OCI-M2 (cell line): ENCODE results near the gene DQX1.

Experiments
- DNase-seq: peaks from one replicate; lab custom pipeline; 2025; ENCODE audit not compliant: unreplicated experiment; lab: John Stamatoyannopoulos, UW

DQX1 gene

GRCh38 chr2:74512744-74513604, 13.1 kb downstream of the DQX1 start:
- no peak for DNase-seq

GRCh38 chr2:74511104-74511989, 14.7 kb downstream of the DQX1 start:
- no peak for DNase-seq

GRCh38 chr2:74510272-74510671, 15.8 kb downstream of the DQX1 start:
- no peak for DNase-seq

DNA sequence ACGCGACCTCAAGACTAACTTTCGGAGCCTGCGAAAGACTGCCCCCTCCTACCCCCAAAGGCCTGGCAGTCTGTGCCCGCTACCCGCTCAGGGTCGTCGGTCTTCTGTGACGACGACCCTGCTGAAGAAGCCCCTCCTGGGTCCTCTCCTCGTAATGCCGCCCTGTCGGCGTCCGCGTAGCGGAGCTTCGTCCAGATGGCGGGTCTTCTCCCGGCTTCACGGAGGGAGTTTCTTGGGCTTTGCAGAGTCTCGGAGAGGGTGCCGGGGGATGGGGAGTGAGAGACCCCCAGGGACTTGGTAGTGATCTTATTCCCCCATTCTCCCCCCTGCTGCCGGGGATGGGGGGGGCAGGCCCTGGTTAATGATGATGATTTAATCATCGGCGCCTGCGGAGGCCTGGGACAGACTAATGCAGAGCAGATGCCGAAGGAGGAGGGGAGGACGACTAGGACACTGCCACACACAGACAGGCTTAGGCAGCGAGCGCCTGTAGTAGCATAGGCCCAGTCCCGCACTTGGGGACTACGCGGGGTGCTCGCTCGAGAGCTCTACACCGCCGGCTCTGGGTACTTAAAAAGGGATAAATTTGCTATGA, 18.0 kb downstream of the DQX1 start:
- DNase-seq, result no peak

DNA sequence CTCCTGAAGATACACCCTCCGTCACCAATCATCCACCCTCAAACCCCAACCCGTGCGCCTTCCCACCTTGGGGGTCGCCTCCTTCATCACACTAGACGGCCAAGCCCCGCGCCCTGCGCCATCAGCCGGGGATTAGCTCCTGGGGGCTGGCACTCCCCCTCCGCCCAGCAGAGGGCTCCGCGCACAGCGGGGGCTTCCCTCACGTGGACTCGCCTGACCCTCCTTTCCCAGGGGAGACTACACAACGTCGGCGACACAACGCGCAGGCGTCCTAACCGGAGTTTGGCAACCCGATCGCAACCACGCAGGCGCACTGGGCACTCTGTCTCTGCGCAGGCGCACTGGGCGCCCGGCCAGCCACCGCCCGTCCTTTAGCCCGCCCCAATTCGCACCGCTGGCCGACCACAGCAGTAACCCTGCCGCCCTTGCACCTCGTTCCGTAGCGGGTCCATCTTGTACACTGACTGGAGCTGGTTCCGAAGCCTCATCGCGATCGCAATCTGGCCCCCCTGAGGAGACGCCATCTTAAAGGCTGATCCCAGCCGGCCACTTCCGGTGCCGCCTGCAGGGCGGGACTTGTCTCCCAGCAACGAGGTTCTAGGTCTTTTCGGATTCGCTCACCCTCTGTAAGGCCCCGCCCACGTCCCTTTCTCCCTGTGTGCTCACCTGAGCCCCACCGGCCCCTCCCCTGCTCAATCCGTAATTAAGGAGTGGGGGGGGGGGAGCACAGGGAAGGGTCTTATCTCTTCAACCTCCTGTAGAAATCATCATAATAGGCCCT, 18.7 kb downstream of the DQX1 start, which contains the start of gene PCGF1:
Gene PCGF1 (minus strand): TSS at position 551 of the 781 bp plus-strand sequence. CDS start 27 bp downstream, at position 524.
- peak; percentile 70 for DNase-seq

DNA sequence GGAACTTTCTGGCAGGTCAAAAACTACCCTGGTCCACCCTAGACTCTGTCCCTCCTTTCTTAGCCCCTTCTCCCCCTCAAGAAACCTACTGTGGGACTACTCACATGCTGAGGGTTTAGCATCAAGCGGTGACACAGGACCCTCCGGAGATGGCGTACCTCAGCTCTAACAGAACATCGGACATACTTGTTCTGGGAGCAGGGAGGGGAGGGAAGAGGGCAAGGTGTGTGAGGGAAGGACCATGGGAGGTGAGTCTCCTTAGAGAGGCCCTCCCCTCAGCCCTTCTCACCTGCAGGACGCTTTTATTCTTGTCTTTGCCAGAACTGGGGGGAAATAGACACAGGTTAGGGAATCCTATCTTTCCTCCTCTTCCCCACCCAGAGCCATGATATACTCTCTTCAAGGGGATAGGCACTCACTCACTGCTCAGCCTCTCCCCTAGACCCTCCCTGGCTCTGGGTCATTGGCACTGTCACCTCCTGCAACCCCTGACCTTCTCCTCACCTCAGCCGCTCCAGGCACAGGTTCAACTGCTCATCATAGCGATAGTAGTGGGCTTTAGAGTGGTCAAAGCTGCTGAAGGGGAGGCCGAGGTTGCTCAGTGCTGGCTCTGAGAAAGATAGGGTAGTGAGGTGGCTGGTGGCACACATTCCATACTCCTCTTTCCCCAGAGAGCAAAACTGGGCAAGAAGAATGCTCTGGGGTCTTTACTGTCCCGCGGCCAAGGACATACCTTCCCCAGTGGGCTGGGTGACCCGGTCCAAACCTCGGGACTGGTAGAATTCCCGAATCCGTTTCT, 20.4 kb downstream of the DQX1 start:
- DNase-seq, result no peak

DNA sequence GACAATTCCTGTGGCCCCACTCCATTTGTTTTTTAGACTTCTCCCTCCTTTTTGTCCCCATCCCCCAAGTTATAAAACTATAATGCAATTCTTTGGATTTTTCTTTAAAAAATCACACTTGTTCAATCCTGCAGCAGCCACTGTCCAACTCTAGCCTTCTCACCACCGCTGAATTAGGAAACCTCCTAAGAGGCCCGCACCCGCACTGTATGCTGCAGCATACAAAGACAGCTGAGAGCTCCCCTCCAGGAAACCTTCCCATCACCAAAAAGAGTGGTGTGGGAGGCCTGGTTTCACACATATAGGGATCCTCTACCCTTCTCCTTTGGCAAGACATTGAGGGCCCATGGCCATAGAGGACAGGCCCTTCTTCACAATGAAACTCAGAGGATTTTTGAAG, 21.4 kb downstream of the DQX1 start:
- no peak for DNase-seq

DNA sequence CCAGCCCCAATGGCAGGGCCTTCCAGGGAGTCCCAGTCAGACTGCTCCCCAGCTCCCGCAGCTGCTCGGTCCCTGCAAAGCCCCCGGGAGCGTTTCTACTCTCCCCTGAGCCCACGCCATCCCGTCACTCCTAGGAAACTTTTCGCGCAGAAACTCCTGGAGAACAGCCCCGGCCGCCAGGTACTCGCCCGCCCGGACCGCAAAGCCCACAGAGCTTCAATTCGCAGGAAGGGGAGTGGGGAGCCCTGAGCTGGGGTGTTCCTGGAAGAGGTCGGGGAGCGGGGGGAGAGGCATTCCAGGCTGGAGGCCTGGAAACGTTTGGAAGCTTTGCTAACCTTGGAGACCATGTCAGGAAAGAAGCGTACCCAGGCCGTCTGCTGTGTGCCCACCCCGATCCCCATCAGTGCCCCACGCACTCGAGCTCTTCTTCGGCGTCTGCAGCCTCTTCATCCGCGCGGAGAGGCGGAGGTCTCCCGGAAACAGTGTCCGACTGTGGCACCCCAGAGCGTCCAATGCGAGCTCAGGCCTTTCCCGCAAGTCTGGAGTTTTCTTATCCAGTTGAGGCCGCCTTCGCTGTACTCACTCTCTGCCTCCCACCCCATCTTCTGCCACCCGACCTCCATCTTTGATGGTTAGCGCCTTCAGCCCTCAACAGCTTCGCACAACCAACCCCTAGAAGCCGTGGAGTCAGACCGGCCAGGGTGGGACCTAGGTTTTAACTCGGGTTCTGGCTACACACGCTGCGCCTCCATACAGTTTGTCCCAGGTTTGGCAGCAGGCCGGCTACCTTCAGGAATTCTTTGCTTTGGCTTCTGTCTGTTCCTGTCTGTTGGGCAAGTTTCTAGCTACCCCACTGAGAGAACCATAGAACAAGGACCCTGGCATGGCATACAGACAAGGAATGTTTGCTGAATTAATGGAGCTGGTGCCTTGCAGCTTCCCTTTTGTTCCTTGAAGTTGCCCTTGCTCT, 22.2 kb downstream of the DQX1 start:
- DNase-seq, result no peak

DNA sequence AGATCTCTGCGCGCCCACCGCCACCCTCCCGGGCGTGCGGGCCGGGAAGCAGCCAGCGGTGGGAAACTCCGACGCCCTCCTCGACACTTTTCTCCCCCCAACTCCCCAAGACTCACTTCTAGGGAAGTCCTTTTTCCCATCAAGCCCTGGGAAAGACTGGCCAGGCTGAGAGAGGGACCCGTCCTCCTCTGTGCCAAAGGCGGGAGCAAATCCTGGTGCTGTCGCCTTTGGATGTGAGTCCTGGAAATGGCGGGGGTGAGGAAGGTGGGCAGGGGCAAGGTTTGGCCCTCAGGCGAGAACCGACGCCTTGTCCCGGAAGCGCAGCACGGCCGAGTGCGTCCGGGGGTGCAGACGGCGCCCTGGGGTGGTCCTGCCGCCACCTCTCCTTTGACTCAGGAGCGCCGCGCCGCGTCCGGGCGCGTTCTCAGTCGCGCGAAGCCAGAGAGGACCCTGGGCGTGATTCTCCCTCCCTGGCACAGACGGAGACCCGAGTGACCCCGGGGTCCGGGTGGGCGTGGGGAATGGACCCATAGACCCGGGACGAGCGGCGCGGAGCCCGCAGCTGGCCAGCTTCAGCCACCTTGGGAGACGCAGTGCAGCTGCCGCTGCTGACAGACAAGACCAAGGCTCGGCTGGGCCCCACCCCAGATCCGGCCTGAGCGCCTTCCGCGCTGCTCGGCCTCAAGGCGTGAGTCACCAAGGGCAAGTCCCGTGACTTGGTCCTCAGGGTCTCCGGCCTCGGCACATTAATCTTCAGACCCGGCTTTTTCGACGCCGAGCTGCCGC, 23.1 kb downstream of the DQX1 start:
- no peak for DNase-seq

- no peak for DNase-seq
These were observed 23.8 kb downstream of the DQX1 start for GRCh38 chr2:74502147-74502719.

- no peak for DNase-seq
These were observed 24.5 kb downstream of the DQX1 start for GRCh38 chr2:74501335-74502071.

DNA sequence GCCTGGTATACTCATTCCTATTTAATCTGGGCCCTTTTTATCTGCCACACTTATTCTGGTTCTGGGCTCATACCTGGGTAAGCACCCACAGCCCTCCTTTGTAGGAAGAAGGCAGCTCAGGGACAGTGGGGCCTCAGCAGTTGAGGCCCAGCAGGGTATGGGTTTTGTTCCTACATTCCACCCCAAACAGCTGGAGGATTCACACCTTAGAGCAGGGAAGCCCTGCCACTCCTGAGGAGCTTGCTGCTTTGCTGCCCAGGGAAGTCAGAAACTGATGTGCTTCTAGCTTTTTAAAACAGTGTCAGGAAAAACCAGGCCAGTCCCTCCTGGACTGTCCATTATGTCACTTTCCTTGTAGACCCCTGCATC, 25.5 kb downstream of the DQX1 start:
- DNase-seq, result no peak

- no peak for DNase-seq
These were observed 26.0 kb downstream of the DQX1 start for GRCh38 chr2:74499940-74500577.

DNA sequence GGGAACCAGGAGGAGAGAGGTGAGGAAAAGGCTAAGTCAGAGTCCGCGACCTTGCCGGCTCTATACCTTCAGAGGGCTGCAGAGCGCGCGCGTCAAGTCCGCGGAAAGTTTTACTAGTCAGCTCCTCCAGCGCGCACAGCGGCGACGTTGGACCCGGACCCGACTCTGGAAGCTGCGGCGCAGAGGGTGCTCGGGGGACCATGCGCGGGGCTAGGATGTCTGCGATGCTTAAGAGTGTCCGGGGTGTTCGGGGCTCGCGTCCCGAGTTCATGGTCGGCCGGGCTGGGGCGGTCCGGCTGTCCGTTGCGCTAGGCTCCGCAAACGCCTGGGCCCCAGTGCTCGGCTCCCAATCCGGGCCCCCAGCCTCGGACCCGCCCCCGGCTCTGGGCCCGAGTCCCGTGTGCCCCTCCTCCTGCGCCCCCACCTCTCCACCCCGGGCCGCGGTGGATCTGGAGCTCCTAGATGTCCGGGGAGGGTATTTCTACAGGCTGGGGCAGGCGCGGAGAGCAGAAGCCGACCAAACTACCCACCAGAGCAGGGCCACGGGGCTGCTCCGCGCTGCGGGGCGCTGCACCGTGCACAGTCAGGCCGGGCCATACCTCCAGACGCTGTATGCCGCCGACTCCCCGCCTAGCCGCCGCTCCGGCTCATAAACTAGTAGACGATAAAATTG, 26.6 kb downstream of the DQX1 start, which contains the start of gene LBX2:
Gene LBX2 (minus strand): TSS at position 337 of the 673 bp plus-strand sequence. CDS start 66 bp downstream, at position 271.
- DNase-seq, result no peak

DNA sequence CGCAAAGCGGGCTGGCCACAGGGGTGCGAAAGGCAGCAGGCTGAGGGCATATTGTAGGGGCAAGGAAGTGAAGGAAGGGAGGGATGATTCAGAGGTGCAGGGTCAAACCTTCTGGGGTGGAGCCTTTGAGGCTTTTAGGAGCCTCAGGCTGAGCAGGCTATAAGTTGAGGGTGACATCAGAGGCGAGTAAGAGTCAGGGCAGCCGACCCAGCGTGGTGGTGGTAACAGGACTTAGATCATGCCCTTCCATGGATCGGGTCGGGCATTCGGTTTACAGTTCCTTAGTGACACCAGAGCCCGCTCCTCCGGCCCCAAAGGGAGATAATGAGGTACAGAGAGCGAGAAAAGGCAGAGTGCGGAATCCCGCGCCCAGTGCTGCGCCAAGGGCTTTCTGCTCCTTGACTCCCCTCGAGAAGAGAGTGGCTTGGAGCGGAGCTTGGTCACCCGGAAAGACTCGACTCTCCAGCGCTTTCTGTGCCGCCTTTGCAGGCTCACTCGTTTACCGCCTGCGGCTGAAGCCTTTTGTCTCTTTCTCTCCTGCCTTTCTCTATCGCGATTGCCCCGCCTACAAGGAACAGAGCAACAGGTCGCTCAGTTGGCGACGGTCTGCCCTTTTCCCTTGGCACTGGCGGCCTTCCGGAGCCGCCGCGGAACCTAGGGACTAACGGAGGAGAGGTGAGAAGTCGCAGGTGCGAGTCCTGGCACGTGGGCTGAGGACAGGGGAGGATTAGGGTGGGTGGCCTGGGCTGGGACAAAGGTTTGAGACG, 27.3 kb downstream of the DQX1 start:
- DNase-seq, result no peak
